HG03159 (cell line): ENCODE measurements around the gene PEX3.
"Not testable (repeated sequence)": the region's sequence is repeated elsewhere in the genome, so short reads cannot be mapped to it uniquely, and the experiment has no call there.

Experiments
- ATAC-seq: cut with Tn5 transposase; IDR thresholded peaks from one replicate; pipeline ENCODE4 v1.9.1; 2021; ENCODE audit warnings: mild to moderate bottlenecking, moderate library complexity; ENCODE audit not compliant: unreplicated experiment

The PEX3 gene

GRCh38 chr6:143447865-143448264 lies 2.7 kb upstream of the PEX3 start:
- ATAC-seq, result not testable (repeated sequence)

GRCh38 chr6:143449082-143449713 lies 1.4 kb upstream of the PEX3 start:
- no peak for ATAC-seq

GRCh38 chr6:143449714-143450452 lies 722 bp upstream of the PEX3 start:
- ATAC-seq, result peak; percentile 1

- ATAC-seq, result no peak
Measured at GRCh38 chr6:143451531-143451930, 926 bp downstream of the PEX3 start.

- no peak for ATAC-seq
Measured at GRCh38 chr6:143457563-143458359, 7.2 kb downstream of the PEX3 start.

- ATAC-seq, result no peak
Measured at GRCh38 chr6:143465546-143465945, 14.9 kb downstream of the PEX3 start.

GRCh38 chr6:143468026-143468425 lies 17.4 kb downstream of the PEX3 start:
- no peak for ATAC-seq

- not testable (repeated sequence) for ATAC-seq
Measured at GRCh38 chr6:143468823-143469222, 18.2 kb downstream of the PEX3 start.

GRCh38 chr6:143471822-143472221 lies 21.2 kb downstream of the PEX3 start:
- ATAC-seq, result no peak

- no peak for ATAC-seq
Measured at GRCh38 chr6:143476545-143476944, 25.9 kb downstream of the PEX3 start.

- ATAC-seq, result no peak
Measured at GRCh38 chr6:143478479-143479062, 28.0 kb downstream of the PEX3 start.

GRCh38 chr6:143482593-143482992 lies 32.0 kb downstream of the PEX3 start:
- no peak for ATAC-seq

GRCh38 chr6:143485967-143486366 lies 35.4 kb downstream of the PEX3 start:
- no peak for ATAC-seq

GRCh38 chr6:143486752-143487151 lies 36.1 kb downstream of the PEX3 start:
- ATAC-seq, result no peak

GRCh38 chr6:143490244-143490643 lies 39.6 kb downstream of the PEX3 start:
- no peak for ATAC-seq

GRCh38 chr6:143490775-143491174 lies 40.2 kb downstream of the PEX3 start:
- ATAC-seq, result no peak

- ATAC-seq, result no peak
Measured at GRCh38 chr6:143496974-143497373, 46.4 kb downstream of the PEX3 start.

- ATAC-seq, result no peak
Measured at GRCh38 chr6:143498428-143498827, 47.8 kb downstream of the PEX3 start.

- ATAC-seq, result no peak
Measured at GRCh38 chr6:143501851-143502250, 51.2 kb downstream of the PEX3 start.

- no peak for ATAC-seq
Measured at GRCh38 chr6:143504369-143504768, 53.8 kb downstream of the PEX3 start.

GRCh38 chr6:143505111-143505510 lies 54.5 kb downstream of the PEX3 start:
- ATAC-seq, result peak; percentile 38
